ENCODE data around the gene TARM1.
"Not testable (repeated sequence)": the region's sequence is repeated elsewhere in the genome, so short reads cannot be mapped to it uniquely, and the experiment has no call there.

The TARM1 gene

DNA sequence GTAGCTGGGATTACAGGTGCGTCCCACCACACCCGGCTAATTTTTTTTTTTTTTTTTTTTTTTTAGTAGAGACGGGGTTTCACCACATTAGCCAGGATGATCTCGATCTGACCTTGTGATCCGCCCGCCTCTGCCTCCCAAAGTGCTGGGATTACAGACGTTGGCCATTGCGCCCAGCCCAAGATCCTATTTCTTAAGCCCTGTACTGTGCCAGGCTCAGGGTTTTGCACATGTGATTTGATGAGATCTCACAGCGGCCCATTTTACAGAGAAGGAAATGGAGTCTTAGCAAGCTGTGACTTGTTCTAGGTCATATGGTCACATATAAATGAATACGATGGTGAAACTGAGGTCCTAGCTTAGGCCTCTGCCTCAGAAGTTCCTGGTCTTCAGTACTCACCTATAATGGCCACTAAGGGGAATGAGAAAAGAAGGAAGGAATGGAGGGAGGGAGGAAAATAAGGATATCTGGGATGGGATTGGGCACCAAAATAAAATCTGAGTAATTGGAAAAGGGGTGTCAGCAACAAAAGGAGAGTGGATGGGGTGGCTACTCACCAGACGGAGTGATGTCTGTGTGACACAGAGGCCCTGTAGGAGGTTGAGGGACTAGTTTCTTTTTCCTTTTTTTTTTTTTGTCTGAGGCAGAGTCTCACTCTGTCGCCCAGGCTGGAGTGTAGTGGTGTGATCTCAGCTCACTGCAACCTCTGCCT, 18.2 kb upstream of the TARM1 start:
- DNase-seq, result no peak

DNA sequence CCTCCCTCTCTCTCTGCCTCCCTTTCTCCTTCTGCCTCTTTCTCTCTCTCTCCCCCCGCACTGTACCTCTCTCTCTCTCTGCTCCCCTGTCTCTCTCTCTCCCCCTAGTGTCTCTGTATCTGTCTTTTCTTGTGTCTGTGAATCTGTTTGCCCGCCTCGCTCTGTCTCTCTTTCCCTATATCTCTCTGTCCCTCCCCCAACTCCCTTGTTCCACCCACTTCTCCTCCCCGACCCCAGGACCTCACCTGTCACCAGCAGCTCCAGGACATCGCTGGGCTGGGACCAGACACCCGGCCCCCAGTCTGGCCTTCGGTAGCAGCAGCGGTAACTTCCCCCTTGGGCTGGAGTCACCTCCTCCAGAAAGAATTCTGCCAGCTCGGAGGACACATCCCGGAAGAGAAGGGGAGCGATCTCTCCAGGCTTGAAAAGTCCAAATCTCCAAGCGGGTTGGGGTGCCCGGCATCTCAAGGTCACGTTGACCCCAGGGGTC, 15.5 kb upstream of the TARM1 start:
- no peak for DNase-seq

DNA sequence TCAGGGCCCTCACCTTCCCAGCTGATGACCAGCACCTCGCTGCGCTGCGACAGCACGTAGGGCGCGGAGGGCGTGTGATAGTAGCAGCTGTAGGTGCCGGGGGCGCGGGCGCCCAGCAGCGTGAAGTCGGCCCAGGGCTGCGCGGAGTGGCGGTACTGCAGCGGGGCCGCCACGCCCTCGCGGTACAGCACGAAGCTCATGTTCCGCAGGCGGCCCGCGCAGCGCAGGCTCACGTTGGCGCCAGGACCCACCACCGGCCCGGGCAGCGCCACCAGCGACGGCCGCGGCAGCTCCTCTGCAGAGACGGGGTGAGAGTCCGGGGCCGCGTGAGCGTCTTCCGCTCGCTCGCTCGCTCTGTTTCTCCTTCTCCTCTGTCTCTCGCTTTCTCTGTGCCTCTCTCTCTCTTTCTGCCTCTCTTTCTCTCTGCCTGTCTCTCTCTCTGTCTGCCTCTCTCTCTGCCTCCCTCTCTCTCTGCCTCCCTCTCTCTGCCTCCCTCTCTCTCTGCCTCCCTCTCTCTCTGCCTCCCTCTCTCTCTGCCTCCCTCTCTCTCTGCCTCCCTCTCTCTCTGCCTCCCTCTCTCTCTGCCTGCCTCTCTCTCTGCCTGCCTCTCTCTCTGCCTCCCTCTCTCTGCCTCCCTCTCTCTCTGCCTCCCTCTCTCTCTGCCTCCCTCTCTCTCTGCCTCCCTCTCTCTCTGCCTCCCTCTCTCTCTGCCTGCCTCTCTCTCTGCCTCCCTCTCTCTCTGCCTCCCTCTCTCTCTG, 14.9 kb upstream of the TARM1 start:
- DNase-seq, result peak; percentile 48

- no peak for DNase-seq
Measured at GRCh38 chr19:54095136-54095858, 14.1 kb upstream of the TARM1 start.

DNA sequence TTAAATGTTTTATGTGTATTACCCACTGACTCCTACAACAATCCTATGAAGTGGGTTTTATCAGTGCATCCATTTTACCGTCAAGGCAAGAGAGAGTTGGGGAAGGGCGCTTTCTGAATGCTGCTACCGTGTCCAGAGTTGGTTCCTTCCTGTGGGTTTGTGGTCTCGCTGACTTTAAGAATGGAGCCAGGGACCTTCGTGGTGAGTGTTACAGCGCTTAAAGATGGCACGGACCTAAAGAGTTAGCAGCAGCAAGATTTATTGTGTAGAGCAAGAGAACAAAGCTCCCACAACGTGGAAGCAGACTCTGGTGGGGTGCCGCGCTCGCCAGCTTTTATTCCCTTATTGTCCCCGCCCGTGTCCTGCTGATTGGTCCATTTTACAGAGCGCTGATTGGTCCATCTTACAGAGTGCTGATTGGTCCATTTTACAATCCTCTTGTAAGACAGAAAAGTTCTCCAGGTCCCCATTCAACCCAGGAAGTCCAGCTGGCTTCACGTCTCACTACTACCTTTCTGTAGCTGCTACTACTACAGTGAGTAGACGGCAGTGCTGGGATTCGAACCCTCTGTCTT, 13.3 kb upstream of the TARM1 start:
- DNase-seq, result no peak

DNA sequence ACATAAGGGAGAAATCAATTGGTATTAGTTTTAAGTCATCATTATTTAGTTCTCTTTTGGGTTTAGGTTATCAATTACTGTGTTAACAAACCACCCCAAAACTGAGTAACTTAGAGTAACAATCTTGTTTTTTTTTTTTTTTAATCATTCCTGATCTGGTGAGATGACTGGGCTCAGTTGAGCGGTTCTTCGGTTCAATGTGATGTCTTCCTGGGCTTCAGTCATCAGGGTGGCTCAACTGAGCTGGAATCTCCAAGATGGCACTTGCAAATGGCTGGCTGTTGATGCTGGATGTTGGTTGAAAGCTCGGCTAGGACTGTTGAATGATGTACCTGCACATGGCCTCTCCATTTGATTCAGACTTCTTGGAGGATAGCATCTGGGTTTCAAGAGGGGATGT, 3.2 kb upstream of the TARM1 start:
- DNase-seq, result no peak

GRCh38 chr19:54077334-54077733, 3.8 kb downstream of the TARM1 start:
- DNase-seq, result no peak

DNA sequence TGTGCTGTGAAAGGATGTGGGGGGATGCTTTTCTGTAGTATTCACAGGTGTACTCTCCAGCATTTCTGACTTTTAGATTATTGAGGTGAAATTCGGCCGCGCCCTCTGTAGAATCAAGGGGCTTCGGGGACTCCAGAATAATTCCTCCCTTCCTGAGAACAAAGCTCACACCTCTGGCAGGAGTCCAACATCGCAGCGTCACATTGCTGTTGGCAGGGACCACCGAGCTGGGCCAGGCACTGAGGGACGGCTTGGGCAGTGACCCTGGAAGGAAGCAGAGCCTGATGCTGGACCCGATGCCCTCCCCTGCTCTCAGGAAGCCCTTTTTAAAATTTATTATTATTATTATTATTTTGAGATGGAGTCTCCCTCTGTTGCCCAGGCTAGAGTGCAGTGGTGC, 6.3 kb downstream of the TARM1 start:
- no peak for DNase-seq

DNA sequence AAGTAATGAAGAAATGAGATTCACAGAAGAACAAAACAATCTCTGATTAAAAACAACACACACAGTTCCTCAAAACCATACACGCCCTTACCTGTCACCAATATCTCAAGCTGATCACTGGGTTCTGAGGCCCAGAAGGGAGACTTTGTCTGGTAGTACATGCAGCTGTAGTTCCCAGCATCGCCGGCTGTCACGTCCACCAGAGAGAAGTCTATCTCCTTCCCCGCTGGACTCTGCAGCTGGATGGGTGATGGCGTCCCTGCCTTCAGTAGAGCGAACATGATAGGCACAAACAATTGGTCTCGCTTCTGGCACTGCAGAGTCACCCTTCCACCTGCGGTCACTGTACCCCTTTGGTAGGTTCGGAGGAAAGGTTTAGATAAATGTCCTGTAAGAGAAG, 7.3 kb downstream of the TARM1 start:
- no peak for DNase-seq

- no peak for DNase-seq
Measured at GRCh38 chr19:54069470-54069869, 11.7 kb downstream of the TARM1 start.

- DNase-seq, result no peak
Measured at GRCh38 chr19:54063350-54064116, 17.6 kb downstream of the TARM1 start, which contains the start of gene VSTM1. Gene VSTM1 (minus strand): TSS chr19:54063897. CDS start chr19:54063777, 120 bp downstream.

- no peak for DNase-seq
Measured at GRCh38 chr19:54062643-54063042, 18.5 kb downstream of the TARM1 start.

- DNase-seq, result no peak
Measured at GRCh38 chr19:54047616-54048015, 33.5 kb downstream of the TARM1 start.

GRCh38 chr19:54045771-54046170, 35.4 kb downstream of the TARM1 start:
- no peak for DNase-seq

DNA sequence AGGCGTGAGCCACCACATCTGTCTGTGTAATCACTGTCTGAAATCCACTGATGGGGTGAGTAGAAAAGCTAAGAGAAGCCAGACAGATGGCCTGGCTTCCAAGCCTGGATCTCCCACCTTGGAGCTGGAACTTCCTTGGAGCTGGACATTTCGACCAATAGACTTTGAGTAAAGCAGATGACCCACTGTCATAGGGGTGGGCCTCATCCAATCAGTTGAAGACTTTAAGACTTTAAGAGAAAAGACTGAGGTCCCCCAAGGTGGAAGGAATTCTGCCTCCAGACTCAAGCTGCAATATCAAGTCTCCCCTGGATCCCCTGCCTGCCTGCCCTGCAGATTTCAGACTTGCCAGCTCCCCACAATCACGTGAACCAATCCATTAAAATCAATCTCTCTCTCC, 38.2 kb downstream of the TARM1 start:
- no peak for DNase-seq

GRCh38 chr19:54041969-54042606, 39.1 kb downstream of the TARM1 start:
- DNase-seq, result no peak

- DNase-seq, result no peak
Measured at GRCh38 chr19:54040003-54040402, 41.2 kb downstream of the TARM1 start.

DNA sequence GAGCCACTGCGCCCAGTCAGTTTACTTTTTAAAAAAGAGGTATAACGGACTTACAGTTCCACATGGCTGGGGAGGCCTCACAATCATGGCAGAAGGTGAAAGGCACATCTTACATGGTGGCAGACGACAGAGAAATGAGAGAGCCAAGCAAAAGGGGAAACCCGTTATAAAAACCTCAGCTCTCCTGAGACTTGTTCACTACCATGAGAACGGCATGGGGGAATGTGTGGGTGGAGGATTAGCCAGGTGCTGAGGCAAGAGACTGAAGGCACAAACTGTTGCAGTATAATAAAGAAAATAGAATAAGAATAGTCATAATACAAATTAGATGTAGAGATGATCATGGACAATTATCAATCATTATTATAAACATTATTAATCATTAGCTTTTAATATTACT, 44.6 kb downstream of the TARM1 start:
- not testable (repeated sequence) for DNase-seq

DNA sequence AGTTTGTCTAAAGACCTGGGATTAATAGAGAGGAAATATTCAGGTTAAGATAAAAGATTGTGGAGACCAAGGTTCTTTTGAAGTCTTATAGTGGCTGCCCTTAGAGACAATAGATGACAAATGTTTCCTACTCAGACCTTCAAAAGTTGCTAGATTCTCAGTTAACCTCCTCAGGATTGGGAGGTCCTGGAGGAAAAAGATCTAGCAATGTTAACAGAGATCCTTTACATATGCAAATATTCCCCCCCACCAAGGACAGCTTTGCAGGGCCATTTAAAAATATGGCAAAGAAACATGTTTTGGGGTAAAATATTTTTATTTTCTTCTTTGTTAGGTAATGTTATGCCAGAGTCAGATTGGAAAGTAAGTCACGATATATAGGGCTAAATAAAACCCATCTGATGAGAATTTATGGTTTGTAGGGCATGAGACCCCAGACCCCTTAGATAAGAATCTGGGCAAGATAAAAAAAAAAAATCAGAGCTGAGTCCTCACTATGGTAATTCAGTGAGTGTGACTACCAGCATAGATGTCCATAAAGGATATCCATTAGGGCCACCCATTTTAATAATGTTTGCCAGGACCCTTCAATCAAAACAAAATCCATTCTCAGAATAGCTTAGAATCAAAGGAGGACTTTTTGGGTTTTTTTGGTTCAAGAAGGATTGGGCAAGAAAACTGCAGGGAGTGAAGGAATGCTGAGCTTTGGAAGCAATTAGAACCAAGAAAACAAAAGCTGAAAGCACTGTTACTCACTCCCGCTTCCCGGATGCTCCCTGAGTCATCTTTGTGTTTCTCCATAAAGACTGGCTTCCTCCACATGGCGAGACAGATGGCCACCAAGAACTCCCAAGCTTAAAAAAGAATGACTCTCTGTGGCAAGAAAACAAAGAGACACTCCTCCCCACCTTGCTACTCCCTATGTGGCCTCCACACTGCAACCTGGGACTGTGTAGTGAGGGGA, 45.7 kb downstream of the TARM1 start:
- no peak for DNase-seq

- DNase-seq, result no peak
Measured at GRCh38 chr19:54030895-54031586, 50.1 kb downstream of the TARM1 start.

All from NCI-H1105 (cell line).